Activated CD8-positive, alpha-beta memory T cell treated with anti-CD3 and anti-CD28 coated beads, Interleukin-2, amount 50 U/mL, for 1 hour (primary cell): Measurements from ENCODE around the gene PTX3.

Source experiments
- DNase-seq: peaks from one replicate; pipeline ENCODE4 v3.0.0-alpha.2; 2020; ENCODE audit errors: extremely low read depth

PTX3 gene

GRCh38 chr3:157436583-157437291 lies at the start of gene PTX3:
PTX3 (plus strand) TSS chr3:157436850; CDS start chr3:157436934, 84 bp downstream.
- DNase-seq: no peak

DNA sequence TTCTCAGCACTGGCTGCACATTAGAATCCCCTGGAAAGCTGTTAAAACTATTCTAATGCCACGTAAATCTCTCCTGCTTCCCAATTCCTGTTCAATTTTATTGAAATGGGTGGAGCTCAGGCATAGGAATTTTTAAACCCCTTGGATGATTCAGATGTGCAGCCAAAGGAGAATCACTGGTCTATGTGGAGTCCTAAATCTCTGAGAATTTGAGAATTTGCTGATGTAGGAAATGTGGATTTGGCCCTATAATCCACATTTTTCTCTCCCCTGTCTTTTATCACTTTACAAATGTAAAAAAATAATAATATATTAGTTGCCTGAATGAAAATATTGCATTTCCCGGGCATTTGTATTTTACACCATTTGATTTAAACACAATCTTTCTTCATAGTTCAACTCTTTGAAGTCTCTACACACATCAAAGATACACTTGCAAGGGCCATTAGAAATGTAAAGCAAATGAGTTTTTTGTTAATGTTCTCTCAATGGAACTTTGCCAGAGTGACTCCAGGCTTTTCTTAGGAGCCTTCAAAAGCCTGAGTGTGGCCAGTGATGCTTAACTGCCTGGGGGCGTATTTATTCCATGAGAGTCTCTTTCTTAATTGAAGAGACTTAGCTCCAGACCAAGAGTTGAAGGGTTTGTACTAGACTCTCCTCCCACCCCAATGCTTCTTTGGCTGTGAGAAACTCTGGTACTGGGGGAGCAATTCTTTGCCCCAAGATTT lies 48.8 kb upstream of the PTX3 start:
- DNase-seq: no peak

GRCh38 chr3:157388976-157389375 lies 47.7 kb upstream of the PTX3 start:
- DNase-seq: no peak

- DNase-seq: no peak
These were observed 45.7 kb upstream of the PTX3 start for GRCh38 chr3:157390713-157391515.

DNA sequence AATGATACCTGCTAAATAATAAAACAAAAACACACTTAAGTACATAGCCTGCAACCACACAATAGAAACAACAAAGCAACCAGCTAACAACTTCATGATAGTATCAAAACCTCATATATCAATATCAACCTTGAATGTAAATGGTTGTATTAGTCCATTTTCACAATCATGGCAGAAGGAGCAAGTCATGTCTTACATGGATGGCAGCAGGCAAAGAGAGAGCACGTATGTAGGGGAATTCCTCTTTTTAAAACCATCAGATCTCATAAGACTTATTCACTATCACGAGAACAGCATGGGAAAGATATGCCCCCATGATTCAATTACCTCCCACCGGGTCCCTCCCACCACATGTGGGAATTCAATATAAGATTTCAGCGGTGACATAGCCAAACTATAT lies 44.5 kb upstream of the PTX3 start:
- DNase-seq: no peak

GRCh38 chr3:157393113-157393512 lies 43.5 kb upstream of the PTX3 start:
- DNase-seq: no peak

- no peak for DNase-seq
These were observed 42.2 kb upstream of the PTX3 start for GRCh38 chr3:157394411-157394810.

DNA sequence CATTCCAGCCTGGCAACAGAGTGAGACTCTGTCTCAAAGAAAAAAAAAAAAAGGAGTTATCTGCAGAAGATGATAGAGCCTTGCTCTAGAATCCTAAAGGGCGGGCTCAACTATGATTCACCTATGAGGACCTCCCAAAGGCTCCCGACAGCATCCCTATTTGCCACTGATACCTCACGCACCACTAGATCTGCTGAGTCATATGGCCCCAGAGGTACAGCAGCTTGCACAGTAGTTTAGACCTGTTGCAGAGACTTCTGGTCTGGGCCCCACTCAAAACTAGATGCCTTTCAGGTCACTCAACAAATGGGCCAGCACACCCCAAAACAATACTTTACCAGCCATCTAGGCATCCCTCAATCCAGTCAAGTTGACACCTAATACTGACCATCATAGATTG lies 38.1 kb upstream of the PTX3 start:
- no peak for DNase-seq

DNA sequence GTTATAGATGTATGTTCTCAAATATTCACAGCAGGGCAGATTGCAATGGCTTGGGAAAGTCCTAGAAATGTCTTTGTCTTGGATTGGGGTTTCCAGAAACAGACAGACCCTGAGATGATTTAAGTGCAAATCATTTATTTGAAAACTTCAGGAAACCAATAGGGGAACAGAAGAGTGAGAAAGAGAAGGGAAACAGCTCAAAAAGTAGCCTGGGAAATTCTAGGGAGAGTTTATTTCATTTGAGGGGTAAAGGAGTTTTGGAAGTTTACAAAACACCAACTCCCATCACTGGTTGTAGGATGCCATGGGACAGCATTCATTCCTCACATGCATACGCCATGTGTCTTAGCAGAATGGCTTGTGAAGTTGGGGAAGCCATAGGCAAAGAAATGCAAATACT lies 32.3 kb upstream of the PTX3 start:
- DNase-seq: no peak

GRCh38 chr3:157405457-157405856 lies 31.2 kb upstream of the PTX3 start:
- no peak for DNase-seq

GRCh38 chr3:157406394-157406793 lies 30.3 kb upstream of the PTX3 start:
- no peak for DNase-seq

DNA sequence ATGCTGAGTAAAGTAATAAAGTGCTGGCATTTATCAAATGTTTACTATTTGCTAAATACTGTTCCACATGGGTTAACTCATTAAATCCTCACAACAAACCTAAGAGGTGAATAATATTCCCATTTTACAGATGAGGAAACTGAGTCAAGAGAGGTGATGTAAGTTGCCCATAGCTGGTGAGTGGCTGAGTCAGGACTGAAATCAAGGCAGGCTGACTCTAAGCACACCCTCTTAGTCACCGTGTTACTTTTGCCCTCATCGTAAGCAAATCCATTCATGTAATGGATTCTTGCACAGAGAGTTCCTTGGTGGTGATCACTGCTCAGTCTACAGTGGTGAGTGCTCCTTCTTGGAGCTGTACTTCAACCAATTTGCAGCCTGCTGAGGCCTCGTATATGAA lies 28.9 kb upstream of the PTX3 start:
- no peak for DNase-seq

DNA sequence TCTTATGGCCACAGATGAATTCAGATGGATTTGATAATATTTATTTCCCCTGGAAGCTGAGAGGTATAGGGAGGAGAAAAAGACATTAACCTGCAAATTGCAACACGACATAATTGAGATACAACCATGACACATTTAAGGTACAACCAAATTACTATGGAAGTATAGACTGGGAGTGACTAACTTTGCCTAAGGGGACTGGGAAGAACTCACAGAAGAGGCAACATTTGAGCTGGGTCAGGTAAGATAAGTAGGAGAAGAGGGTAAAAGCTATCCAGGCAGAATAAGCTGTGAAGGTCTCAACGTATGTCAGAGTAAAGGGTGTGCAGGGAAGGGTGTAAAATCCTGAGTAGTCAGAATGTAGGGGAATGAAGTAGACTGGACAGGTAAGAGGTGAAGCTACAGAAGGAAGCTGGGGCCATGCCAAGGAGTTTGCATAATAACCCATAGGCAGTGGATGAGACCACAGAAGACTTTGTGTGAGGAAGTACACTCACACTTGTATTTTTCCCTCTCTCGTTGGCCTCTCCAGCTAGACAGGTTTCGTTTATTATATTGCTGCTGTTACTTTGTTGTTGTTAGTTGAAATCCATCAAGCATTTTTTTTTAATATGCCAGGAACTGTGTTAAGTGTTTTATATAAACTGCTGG lies 28.0 kb upstream of the PTX3 start:
- no peak for DNase-seq

DNA sequence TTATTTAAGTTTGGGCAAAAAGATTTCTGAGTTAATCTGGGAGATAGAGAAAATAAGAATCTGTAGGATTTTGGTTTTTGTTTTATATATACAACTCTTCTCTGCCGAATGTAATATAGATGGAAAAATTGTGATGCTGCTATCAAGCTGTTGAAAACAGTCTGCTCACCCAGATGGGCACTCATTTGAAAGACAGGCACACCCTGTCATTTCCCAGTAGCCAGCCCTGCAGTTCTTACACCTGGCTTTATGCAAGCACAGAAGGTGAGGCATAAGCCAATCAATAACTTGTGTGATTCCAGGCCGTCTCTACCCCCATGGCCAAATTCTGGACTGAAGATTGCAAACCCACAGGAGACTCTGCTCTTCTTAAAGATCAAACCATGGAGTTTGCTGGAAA lies 27.1 kb upstream of the PTX3 start:
- DNase-seq: no peak

GRCh38 chr3:157410945-157411344 lies 25.7 kb upstream of the PTX3 start:
- DNase-seq: no peak

- DNase-seq: no peak
These were observed 24.3 kb upstream of the PTX3 start for GRCh38 chr3:157412323-157412855.

DNA sequence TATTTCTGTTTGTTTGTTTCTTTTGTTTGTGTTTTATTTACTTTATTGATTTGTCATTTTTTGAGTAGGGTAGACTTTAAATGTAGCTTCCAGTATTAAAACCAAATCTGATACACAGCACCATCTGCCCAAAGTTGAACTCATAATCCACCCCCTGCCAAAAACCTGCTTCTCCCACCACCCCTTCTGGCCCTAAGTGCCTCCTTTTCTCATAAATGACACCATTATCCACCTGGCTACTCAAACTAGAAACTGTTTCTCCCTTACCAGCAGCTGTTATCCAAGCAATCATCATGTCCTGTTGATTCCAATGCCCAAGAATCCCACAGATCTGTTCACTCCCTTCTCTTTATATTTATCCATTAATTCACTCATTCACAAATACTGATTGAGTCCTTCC lies 21.8 kb upstream of the PTX3 start:
- no peak for DNase-seq

DNA sequence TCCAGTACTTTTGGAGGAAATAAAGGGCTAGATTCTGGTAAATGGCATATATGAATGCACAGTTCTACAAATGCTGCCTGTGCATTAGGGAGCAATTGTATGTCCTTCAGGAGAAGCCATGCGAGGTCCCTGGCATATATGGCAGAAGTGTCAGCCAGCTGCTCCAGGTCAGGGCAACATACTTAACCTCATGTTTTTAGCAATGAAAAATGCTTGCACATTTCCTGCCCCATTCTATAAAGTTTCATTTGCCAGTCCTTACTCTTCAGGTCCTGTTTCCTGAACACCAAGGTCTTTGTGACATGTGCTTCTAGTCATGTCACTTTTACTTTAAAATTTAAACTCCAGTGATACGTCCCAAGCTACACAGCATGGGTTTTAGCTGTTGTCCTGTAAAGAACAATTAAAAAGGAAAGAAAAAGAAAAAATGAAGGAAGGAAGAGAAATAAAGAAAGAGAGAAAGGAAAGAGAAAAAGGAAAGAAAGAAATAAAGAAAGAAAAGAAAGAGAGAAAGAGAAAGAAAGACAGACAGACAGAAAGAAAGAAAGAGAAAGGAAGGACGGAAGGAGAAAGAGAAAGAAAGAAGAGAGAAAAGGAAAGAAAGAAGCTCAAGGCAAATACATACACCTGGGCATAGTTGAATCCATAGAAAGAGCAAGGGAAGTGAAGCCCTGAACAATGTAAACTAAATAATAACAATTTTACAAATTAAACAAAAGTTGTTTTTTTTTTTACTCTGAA lies 20.1 kb upstream of the PTX3 start:
- DNase-seq: no peak

DNA sequence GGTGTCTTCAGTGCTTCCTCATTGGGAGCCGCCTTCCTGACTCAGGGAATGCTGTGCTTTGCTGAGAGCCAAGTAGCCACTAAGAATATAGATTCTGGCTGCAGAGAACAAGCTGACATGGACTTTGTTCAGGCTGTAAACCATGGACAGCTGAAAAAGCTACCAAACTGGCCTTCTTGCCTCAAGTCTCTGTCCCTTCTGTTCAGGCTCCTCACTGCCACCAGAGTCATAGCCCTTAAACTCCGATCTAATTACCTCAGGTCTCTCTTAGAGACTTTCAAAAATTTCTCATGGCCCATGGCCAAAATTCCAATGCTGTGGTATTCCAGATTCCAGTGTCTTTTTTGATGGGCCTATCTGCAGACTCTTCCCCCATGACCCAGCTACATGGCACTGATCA lies 19.4 kb upstream of the PTX3 start:
- no peak for DNase-seq

DNA sequence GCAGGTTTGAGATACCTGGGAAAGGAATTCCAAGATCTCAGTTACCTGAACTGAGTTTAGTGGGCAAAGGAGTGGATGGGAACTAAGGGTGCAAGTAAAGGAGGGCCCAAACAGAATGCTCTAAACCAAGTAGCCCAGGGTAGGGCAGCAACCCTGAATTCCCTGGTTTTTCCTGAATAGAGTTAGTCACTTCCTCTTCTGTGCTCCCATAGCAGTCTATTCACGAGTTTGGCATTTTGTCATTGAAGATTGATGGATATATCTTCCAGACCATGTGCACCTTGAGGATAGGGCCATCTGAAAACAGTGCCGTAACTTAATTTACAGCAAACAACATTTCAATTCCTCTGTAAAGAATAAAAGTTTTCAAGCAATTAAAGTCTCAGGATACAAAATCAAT lies 18.5 kb upstream of the PTX3 start:
- DNase-seq: no peak

- DNase-seq: no peak
These were observed 16.0 kb upstream of the PTX3 start for GRCh38 chr3:157420606-157421130.
